Activated CD4-positive, alpha-beta T cell treated with anti-CD3 and anti-CD28 coated beads for 4 hours (primary cell): ENCODE data around the gene TNRC6A.
"Not testable (repeated sequence)": the region's sequence is repeated elsewhere in the genome, so short reads cannot be mapped to it uniquely, and the experiment has no call there.

Experiments
- DNase-seq, 2 donors: peaks; one replicate each; pipeline ENCODE4 v3.0.0-alpha.2; 2020

The TNRC6A gene

DNA sequence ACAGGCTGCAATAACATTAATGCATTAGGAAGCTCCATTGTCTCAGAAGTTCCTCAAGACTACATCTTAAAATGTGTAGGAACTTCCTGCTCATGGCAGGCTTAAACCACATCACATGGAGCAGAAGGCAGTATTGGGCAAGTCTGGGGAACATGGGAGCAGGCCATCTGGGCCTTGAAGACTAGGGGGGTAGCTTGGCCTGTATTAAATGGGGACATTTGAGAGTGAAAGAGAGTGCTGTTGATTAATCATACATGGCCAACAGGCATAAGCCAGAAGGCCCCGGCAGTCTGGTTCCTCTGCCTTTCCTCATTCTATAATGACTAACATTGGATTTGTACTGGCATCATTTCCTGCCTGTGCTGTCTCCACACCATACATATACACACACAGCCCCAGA is 91.1 kb downstream of the TNRC6A start:
- no peak for DNase-seq

DNA sequence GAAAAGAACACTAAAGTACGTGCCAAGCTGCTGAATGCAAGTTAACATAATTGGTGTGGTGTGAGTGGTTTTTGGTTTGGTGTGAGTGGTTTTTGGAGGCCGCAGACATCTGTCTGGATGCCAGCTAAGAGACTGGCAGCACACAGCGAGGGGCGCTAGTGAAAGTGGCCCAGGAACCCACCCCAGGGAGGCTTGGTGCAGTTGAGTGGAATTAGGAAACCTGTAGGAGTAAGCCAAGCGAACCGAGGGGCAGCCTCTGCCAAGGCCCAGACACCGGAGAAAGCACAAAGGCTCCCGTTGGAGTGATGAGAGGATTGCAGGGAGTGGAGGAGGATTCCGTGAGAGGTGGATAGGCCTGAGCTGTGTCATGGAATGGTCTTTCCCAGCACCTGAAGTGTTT is 91.7 kb downstream of the TNRC6A start:
- DNase-seq, result no peak

DNA sequence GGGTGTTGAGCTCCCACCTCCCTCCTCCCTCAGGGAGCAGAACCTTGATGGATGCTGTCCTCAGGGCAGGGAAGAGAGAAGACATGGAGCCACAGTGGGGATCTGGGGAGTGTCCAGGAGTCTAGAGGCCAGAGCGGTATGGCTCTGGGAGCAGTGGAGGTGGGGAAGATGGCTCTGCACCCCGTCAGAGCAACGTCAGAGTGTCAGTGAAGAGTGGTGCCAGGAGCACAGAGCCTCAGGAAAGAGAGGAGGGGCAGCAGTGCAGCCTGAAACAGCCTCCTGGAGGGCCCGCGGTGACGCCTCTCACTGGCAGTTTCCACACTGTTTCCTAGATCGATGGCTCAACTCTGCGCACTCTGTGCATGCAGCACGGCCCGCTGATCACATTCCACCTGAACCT is 93.1 kb downstream of the TNRC6A start:
- DNase-seq, result no peak

DNA sequence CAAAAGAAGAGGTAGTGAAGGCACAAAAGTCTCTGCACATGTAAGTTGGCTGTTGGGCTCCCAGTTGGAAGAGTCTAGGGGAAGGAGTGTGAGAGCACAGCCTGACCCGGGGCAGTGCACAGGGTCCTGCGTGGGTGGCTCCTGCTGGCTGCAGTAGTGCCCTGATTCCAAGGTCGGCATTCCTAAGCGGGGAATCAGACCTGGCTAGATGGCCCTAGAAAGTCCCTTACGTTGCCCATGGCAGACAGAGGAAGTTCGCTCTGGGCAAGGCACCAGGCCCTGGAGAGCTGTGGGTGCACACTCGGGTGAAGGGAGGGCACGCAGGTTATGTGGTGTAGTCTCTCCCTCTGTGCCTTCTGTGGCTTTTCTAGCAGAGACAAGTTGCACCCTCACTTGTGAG is 93.5 kb downstream of the TNRC6A start:
- no peak for DNase-seq

DNA sequence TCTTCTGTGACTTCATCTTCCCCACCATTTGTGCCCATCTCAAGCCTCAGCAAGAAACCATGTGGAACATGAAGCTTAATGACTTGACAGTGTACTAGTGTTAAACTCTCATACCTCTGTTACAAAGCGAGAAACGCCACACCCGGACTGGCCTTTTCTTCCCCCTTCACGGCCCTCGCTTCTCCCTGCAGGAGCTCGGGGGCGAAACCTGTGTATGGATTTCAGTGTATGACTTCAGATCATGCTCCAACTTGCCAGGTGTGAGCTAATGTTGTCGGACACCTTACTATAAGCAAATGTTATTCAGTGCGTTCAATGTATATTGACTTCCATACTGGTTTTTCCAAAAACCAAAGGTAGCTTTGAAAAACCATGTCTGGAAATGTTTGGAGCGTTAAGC is 96.2 kb downstream of the TNRC6A start:
- DNase-seq, result no peak

DNA sequence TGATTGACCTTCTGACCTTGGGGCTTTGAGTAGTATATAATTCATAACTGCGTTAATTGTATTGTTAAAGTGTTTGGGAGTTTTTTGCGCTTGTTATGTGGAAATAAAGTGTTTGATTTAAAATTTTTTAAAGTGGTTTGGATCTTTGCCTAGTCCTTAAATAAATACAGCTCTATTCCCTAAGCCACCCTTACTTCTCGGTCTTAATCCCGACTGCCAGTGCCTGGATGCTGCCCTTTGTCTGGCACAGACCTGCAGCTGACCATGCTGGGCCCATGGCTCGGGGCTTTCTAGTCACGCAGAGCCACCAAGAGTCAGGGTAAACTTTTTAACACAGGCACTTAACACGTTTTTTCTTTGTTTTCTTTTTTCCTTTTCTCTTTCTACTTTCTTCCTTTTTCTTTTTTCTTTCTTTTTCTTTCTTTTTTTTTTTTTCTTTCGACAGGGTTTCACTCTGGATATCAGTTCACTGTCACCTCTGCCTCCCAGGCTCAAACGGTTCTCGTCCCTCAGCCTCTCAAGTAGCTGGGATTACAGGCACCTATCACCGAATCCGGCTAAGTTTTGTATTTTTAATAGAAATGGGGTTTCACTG is 96.7 kb downstream of the TNRC6A start:
- no peak for DNase-seq

DNA sequence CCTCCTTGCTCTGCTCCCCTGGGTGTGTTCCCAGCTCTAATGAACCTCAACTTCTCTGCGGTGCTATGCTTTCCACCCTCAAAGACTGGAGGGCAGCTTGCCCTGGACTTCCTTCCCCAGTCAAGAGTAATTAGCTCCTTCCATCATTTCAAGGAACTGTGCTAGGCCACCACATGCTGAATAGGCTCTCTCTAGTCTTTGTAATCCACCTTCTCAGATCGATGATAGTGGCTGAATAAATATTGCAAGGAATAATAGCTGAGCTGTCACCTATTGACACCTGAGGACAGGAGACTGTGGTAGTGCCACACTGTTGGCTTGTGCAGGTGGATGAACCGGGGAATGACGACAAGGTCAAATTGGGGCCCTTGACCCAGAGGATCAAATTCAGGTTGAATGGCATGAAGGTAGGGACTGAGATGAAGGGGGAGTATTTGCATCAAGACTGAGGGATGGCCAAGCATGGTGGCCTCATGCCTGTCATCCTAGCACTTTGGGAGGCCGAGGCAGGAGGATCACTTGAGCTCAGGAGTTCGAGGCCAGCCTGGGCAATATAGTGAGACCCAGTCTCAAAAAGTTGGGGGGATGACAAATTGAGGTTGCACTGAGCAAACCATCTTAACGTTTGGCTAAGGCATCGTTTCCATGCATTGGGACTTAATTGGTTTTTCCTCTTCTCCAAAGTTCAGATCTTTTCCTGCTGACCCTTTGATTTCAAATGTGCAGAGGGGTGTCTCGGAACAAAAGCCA is 97.5 kb downstream of the TNRC6A start:
- DNase-seq, result no peak

DNA sequence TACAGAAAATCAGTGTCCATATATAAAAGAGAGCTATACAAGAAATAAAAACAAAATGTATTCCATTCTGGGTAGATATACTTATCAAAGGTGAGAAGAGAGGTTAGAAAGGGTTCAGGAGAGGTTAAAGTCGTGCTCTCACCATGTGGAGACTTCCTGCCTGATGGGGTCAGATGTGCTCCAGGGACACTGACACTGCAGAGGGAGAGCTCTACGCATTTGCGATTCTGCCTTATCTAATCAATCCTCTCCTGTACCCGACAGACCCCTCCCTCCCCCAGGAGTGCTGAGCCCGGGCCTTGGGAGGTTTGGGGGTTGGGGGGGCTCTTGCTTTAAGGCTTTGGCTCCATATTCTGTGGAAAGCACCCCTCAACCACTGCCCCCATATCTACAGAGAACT is 99.7 kb downstream of the TNRC6A start:
- DNase-seq, result no peak

DNA sequence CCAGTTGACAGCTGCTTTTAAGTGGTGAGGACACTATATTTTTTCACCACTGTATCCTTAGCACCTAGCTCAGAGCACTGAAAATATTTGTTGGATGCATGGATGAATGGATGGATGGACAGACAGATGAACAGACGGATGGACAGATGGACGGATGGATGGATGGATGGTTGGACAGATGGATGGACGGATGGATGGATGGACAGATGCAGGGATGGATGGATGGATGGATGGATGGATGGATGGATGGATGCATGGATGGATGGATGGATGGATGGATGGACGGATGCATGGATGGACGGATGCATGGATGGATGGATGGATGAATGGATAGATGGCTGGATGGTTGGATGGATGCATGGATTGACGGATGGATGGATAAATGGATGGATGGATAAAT is 103.9 kb downstream of the TNRC6A start:
- no peak for DNase-seq

DNA sequence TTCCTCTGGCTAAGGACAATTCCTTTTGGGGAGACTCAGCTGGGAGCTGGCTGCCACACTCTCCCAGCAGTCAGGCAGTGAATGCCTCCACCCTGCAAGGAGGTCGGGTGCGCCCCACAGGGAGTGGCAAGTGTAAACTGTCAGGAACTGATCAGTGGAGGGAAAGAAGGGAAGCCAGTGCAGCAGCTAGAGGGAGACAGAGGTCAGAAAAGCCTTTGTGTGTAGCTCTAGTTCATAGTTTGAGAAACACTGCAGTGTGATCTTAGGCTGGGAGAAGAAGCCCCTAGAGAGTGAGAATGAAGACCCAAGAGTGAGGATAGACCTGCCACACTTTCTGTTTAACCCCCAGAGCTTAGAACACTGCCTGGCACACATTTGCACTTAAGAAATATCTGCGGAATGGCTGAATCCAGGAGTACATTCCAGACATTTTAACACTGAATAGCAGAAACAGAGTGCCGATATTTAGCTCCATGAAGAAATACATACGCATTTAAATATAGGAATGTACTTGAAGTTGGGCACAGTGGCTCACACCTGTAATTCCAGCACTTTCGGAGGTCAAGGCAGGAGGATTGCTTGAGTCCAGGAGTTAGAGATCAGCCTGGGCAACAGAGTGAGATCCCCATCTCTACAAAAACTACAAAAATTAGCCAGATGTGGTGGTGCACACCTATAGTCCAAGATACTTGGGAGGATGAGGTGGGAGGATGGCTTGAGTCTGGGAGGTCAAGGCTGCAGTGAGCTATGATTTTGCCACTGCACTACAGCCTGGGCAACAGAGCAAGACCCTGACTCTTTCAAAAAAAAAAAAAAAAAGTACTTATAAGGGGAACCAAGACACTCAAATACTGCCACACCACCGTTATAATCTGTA is 105.2 kb downstream of the TNRC6A start:
- DNase-seq, result no peak

DNA sequence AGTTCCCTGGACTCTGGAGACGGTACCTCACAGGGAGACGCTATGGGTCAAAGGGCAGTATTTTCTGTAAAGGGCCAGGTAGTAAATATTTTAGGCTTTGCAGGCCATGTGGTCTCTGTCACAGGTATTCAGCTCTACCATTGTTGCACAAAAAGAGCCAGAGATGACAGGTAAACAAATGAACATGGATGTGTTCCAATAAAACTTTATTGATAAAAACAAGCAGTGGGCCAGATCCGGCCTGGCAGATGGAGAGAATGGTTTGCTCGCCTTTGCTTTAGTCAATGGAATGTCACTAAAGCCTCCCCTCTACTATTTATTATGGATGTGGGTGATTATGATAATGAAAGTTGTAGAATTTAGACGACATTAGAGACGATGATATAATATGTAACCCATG is 107.4 kb downstream of the TNRC6A start:
- no peak for DNase-seq

DNA sequence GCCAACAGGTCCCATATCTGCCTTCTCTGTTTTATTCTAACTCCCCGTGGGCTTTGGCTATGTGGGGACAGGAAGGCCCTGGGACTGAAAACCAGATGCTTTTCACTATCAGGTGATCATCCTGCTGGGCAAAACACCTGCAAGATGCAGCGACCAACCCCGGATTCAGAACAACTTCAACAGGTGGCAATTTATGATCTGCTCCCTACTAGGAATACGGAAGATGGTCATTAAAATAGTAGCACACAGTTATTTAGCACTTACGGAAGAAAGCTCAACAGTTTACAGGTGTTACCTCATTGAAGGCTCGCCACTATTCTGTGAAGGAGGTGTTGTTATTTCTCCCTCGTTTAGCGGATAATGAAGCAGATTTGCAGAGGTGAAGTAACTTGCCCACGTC is 108.5 kb downstream of the TNRC6A start:
- DNase-seq, result no peak

DNA sequence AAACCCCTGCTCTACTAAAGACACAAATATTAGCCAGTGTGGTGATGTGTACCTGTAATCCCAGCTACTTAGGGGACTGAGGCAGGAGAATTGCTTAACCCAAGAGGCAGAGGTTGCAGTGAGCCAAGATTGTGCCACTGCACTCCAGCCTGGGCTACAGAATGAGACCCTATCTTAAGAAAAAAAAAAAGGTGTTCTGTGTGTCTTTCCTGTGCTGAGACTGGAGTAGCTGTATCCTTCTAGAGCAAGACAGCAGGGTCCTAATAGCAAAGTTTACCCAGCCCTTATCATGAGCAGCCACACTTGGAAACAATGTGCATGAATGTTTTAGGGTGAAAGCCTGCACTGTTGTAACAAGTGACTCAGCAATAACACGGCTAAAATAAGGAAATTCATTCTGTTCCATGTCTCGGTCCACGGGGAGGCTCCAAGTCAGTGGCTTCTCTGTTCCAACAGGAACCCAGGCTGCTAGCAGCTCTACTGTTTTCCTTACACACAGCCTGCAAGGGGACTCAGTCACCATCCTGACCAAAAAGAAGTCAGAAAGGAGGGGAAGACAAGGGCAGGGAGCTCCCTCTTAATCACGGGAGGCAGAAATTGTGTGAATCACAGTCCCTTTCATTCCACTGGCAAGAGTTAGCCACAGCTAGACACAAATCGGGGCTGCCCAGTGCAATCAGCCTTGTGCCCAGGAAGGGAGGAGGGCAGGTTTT is 109.3 kb downstream of the TNRC6A start:
- no peak for DNase-seq

DNA sequence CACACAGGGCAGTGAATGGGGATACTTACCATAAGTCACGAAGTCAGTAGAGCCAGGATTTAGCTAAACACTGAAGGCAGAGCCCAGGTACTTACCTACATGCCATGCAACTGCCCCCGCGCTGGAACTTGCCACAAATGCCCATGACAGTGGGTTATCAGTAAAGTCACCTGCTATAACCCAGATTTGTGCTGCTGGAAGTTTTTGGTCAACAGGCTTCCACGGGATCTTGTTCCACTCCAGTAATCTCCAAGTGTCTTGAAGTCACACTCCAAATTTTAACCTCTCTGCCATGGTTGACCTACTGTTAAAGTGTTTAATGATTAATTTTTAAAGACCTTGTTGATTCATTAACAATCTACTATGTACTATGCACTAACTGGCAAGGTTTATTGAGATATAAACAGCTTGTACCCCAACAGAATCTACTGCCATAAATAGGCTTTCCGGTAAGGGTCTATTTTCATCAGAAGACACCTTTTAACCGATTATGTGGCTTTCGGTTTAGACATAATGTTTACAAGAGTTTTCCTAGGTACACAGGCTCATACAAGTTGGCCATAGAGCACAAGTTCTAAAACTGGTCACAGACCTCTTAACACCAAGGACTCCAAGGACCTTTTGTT is 110.0 kb downstream of the TNRC6A start:
- DNase-seq, result no peak

DNA sequence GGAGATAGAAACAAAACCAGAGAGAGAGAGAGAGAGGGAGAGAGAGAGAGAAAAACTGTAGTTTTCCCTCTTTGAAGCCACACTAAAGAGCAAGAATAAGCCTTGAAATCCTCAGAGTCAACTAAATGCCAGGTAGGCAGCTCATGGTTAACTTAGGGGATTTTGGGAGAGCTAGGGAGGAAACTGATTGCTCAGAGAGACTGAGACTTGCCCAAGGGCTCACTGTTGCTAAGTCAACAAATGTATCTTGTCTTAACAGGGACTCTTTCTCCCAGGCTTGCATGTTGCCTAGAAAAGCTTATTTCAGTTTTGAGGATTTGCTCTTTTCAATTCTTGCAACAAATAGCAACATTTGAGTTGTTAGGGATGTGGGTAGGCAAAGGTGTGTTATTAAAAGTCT is 111.8 kb downstream of the TNRC6A start:
- DNase-seq, result no peak

DNA sequence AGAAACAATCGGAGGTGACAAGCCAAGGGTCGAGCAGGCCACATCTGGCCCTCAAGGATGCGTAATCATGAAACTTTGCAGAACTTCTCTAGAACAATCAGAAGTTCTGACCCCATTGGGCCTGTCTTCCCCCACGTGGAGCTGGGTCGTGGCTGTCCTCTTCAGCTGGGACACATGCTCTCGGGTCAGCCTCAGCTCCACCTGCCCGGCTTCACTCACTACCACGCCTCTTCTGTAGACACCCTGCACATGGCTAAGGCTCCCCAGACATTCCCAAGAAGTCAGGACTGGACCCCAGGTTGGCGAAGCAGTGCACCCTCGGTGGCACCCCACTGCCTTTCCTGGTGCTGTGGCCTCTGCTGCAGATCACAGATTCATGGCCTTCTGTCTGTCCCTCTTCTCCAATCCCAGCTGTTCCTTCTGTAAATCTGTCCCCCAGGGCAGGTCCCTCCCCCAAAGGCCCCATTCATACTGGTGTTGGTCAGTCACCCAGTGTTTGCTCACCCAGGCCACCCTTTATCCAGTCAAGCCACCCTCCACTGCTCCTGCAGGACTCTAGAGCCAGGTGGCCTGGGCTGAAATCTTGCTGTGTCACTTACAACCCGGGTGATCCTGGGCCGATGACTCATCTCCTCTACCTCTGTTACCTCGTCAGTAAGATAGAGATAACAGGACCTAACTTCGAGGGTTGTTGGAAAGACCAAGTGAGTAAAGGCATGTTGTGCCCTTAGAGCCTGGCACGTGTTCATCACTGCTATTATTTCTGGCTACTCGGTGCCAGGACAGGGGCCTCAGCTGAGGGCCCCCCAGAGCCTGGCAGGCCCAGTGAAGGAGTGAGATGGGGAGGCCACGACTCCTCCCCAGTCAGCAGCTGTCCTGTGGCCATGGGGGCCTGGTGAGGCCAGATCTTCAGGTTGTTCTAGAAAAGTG is 114.9 kb downstream of the TNRC6A start:
- no peak for DNase-seq

DNA sequence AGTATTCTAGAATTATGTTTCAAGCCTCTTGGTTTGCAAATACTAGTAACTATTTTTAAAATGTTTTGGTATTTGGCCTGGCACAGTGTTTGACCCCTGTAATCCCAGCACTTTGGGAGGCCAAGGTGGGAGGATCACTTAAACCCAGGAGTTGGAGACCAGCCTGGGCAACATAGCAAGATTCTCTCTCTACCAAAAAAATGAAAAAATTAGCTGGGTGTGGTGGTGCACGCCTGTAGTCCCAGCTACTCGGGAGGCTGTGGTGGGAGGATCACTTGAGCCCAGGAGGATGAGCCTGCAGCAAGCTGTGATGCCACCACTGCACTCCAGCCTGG is 115.5 kb downstream of the TNRC6A start:
- not testable (repeated sequence) for DNase-seq

DNA sequence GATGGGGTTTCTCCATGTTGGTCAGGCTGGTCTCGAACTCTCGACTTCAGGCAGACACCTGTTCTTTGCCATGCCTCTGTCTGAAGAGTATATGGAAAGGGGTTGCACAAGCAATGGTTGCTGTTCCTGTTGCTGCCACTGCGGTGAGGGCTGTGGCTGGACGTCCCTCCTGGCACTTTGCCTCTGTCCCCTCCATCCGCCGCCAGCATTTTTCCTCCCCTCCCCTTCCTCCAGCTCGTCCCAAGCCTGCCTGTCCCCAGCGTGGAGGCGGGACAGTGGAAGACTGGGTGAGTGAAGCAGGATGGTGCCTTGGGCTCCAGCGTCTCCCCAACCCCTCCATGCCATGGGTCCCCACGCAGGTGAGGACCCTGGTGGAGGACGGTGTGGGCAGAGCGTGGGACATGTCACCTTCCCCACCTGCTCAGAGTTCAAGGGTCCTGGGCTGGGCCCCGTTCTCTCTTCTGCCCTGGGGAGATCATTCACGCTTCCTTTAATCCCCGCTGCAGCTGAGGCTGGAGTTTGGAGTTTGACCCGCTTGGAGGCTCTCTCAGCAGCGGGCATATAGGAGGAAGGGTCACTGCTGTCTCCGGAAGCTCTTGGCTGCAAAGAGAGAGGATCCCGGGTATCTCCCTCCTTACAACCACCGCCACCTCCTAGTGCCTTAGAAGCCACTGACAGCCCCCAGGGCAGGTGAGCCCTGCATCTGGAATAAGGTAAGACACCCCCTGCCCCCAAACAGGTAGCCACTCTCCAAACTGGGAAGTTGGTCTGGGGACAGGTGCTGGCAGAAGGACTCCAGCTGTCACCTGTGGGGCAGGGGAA is 116.5 kb downstream of the TNRC6A start, which contains the start of gene SLC5A11:
Gene SLC5A11 (plus strand): TSS at position 238 of the 822 bp plus-strand sequence. CDS start 12,681 bp downstream, outside the sequence.
- DNase-seq, result no peak

DNA sequence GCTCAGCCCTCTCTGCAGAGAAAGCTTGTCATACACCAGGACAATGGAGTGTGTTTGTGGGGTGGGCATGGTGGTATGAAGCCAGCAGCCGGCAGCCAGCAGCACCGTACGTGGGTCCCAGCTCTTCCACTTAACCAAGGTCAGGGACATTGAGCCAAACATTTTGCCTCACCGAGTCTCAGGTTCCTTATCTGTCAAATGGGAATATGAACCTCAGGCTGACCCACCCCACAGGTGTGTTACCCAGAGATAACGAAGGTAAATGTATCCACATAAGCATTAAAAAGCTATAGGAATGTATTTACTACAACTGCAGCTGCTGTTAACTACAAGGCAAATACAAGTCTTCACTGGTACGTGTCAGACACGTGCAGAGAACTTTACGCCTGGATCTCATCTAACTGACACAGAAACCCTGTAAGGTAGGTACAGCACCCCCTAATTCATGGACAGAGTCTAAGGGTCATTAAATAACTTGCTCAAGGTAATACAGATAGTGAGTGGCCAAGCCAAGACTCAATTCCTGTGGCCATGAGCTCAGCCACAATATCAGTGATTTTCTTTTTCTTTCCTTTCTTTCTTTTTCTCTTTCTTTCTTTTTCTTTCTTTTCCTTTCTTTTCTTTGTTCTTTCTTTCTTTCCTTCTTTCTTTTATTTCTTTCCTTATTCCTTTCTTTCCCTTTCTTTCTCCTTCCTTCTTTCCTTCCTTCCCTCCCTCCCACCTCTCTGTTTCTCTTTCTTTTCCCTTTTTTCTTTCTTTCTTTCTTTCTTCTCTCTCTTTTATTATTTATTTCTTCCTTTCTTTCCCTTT is 117.3 kb downstream of the TNRC6A start:
- no peak for DNase-seq

DNA sequence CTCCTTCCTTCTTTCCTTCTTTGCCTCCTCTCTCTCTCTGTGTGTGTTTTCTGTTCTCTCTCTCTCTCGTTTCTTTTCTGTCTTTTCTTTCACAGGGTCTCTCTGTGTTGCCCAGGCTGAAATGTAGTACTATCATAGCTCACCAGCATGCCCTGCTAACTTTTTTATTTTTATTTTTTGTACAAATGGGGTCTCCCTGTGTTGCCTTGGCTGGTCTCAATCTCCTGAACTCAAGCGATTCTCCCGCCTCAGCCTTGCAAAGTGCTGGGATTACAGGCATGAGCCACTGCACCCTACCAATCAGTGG is 117.9 kb downstream of the TNRC6A start:
- no peak for DNase-seq
